ENCODE data around the gene LRRC8C.

LRRC8C gene

DNA sequence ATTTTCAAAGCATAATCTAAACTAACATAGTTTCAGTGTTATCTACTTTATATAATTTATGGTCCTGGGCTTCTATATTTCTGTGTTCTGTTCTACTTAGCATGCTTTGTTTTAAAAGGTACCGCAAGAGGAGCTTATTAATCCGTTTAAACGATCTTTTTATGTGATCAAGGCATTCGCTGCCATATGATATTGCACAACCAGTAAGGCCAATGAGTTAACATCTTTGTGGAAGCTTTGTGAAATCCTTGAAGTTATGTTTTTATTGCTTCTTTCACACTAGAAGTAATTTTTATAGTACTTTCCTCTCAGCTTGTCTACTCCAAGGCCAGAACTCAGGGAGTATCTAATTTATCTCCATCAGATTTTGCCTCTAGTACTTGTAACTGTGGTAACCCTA lies 8.9 kb downstream of the LRRC8C start:
- TF ChIP-seq, protein P1, sequence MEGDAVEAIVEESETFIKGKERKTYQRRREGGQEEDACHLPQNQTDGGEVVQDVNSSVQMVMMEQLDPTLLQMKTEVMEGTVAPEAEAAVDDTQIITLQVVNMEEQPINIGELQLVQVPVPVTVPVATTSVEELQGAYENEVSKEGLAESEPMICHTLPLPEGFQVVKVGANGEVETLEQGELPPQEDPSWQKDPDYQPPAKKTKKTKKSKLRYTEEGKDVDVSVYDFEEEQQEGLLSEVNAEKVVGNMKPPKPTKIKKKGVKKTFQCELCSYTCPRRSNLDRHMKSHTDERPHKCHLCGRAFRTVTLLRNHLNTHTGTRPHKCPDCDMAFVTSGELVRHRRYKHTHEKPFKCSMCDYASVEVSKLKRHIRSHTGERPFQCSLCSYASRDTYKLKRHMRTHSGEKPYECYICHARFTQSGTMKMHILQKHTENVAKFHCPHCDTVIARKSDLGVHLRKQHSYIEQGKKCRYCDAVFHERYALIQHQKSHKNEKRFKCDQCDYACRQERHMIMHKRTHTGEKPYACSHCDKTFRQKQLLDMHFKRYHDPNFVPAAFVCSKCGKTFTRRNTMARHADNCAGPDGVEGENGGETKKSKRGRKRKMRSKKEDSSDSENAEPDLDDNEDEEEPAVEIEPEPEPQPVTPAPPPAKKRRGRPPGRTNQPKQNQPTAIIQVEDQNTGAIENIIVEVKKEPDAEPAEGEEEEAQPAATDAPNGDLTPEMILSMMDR (conservative IDR thresholded peaks at IDR 0.05; ENCODE audit: low read length) = no peak
- no peak for TF ChIP-seq EZH2phosphoT487 (IDR thresholded peaks at IDR 0.05; ENCODE audit: borderline replicate concordance)
- peaks cover 18% of the 10 kb centered on the region for H4K20me1 ChIP-seq (ENCODE audit: insufficient read depth, low read length, poor library complexity, severe bottlenecking)
- H3K4me3 ChIP-seq (ENCODE audit: low read length, poor library complexity, severe bottlenecking) = no peak overlapping the region
- peak overlapping the region; percentile 15 for H3K4me2 ChIP-seq (ENCODE audit: low read depth, low read length, poor library complexity, severe bottlenecking)
- H3K36me3 ChIP-seq (ENCODE audit: insufficient read depth, low read length) = no peaks in the 10 kb centered on the region; the same call in 1 of the 2 replicates
- H3K27me3 ChIP-seq (ENCODE audit: insufficient read depth, low read length, poor library complexity, severe bottlenecking) = no peaks in the 10 kb centered on the region
- peaks cover 10% of the 10 kb centered on the region; the same call in 1 of the 2 replicates for H3K9me3 ChIP-seq (ENCODE audit: insufficient read depth, low read depth, low read length)
- peaks cover 92% of the 10 kb centered on the region for H3K79me2 ChIP-seq (ENCODE audit: insufficient read depth, low read length)
- H3K4me1 ChIP-seq (ENCODE audit: insufficient read depth, low read length, poor library complexity, severe bottlenecking) = peaks cover 47% of the 10 kb centered on the region
- no peaks in the 10 kb centered on the region for H3F3A ChIP-seq (ENCODE audit: low read depth)
- H3K9ac ChIP-seq (ENCODE audit: low read depth, low read length, poor library complexity, severe bottlenecking) = no peak overlapping the region
- no peaks in the 10 kb centered on the region for H3K9me2 ChIP-seq (replicated peaks; ENCODE audit: low read depth, low read length)
- H2AFZ ChIP-seq (ENCODE audit: low read length) = no peak overlapping the region

DNA sequence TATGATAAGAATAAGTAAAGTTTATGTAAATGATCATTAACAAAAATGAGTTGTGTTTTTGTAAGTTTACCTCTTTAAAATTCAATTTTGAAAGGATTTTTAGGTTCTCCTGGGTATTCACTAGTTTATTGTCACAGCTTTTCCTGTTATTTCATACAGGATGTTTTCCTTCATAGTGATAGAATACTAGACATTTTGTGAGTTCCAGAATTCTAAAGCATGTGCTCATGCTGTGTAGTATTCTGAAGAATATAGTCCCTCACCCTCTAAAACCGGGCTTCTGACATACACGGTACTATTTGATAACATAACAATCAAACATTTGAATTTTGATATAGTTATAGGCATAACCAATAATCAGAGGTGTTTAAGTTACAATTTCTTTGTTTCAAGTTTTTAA lies 10.7 kb downstream of the LRRC8C start:
- Histone ChIP-seq H3K4me2 (ENCODE audit: low read depth, low read length, poor library complexity, severe bottlenecking) (no peak overlapping the region), H3K79me2 (ENCODE audit: insufficient read depth, low read length) (peaks cover 85% of the 10 kb centered on the region), H3K27me3 (ENCODE audit: insufficient read depth, low read length, poor library complexity, severe bottlenecking) (no peaks in the 10 kb centered on the region), H3K9me3 (ENCODE audit: insufficient read depth, low read depth, low read length) (peaks cover 10% of the 10 kb centered on the region; the same call in 1 of the 2 replicates), H3K36me3 (ENCODE audit: insufficient read depth, low read length) (no peaks in the 10 kb centered on the region; the same call in 1 of the 2 replicates), H3K9ac (ENCODE audit: low read depth, low read length, poor library complexity, severe bottlenecking) (no peak overlapping the region), H3F3A (ENCODE audit: low read depth) (no peaks in the 10 kb centered on the region), H2AFZ (ENCODE audit: low read length) (no peak overlapping the region), H3K9me2 (replicated peaks; ENCODE audit: low read depth, low read length) (no peaks in the 10 kb centered on the region), H3K4me1 (ENCODE audit: insufficient read depth, low read length, poor library complexity, severe bottlenecking) (peaks cover 31% of the 10 kb centered on the region), H3K4me3 (ENCODE audit: low read length, poor library complexity, severe bottlenecking) (no peak overlapping the region), H4K20me1 (ENCODE audit: insufficient read depth, low read length, poor library complexity, severe bottlenecking) (peaks cover 1% of the 10 kb centered on the region)
- TF ChIP-seq, protein P1 (conservative IDR thresholded peaks at IDR 0.05; ENCODE audit: low read length) = no peak
- no peak for TF ChIP-seq EZH2phosphoT487 (IDR thresholded peaks at IDR 0.05; ENCODE audit: borderline replicate concordance)

DNA sequence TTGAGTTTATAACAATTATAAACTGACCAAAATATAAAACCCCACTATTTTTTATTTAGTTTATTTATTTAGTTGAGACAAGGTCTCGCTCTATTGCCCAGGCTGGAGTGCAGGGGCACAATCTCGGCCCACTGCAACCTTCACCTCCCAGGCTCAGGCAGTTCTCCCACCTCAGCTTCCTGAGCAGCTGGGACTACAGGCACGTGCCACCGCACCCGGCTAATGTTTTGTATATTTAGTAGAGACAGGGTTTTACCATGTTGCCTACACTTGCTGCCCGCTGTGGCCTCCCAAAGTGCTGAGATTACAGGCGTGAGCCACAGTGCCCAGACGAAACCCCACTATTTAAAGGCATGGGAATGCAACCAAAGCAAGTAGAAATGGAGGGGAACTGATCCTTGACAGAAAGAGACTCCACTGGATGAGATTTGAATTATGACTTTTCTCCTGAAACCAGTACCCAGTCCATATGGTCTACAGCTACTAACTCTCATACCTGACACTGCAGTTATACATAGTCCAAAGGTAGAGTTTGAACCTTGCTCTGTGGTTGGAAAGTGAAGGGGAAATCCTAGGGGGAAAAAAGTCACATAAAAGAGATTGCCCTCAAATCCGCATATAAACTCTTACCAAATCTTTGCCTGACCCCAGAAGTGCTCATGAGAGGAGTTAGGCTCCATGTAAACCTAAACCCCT lies 11.3 kb downstream of the LRRC8C start:
- Histone ChIP-seq H4K20me1 (ENCODE audit: insufficient read depth, low read length, poor library complexity, severe bottlenecking) (no peaks in the 10 kb centered on the region), H3K27me3 (ENCODE audit: insufficient read depth, low read length, poor library complexity, severe bottlenecking) (no peaks in the 10 kb centered on the region), H3K4me3 (ENCODE audit: low read length, poor library complexity, severe bottlenecking) (no peak overlapping the region), H3K9ac (ENCODE audit: low read depth, low read length, poor library complexity, severe bottlenecking) (no peak overlapping the region), H3K36me3 (ENCODE audit: insufficient read depth, low read length) (no peaks in the 10 kb centered on the region; the same call in 1 of the 2 replicates), H3K79me2 (ENCODE audit: insufficient read depth, low read length) (peaks cover 84% of the 10 kb centered on the region), H3K9me2 (replicated peaks; ENCODE audit: low read depth, low read length) (no peaks in the 10 kb centered on the region), H3K9me3 (ENCODE audit: insufficient read depth, low read depth, low read length) (peaks cover 10% of the 10 kb centered on the region; the same call in 1 of the 2 replicates), H3K4me1 (ENCODE audit: insufficient read depth, low read length, poor library complexity, severe bottlenecking) (peaks cover 28% of the 10 kb centered on the region), H3K4me2 (ENCODE audit: low read depth, low read length, poor library complexity, severe bottlenecking) (no peak overlapping the region), H2AFZ (ENCODE audit: low read length) (no peak overlapping the region), H3F3A (ENCODE audit: low read depth) (no peaks in the 10 kb centered on the region)
- TF ChIP-seq EZH2phosphoT487 (IDR thresholded peaks at IDR 0.05; ENCODE audit: borderline replicate concordance) = no peak
- TF ChIP-seq, protein P1 (conservative IDR thresholded peaks at IDR 0.05; ENCODE audit: low read length) = no peak
